Fibroblast of the conjunctiva (primary cell): ENCODE data around the gene FAM168B.
"Not testable (repeated sequence)": the region's sequence is repeated elsewhere in the genome, so short reads cannot be mapped to it uniquely, and the experiment has no call there.

ENCODE experiments used
- DNase-seq: peaks from one replicate; pipeline ENCODE4 v3.0.0-alpha.2; 2010; ENCODE audit warnings: low read depth

The FAM168B gene

GRCh38 chr2:131094463-131095281, 1.4 kb upstream of the FAM168B start:
- DNase-seq: no peak

DNA sequence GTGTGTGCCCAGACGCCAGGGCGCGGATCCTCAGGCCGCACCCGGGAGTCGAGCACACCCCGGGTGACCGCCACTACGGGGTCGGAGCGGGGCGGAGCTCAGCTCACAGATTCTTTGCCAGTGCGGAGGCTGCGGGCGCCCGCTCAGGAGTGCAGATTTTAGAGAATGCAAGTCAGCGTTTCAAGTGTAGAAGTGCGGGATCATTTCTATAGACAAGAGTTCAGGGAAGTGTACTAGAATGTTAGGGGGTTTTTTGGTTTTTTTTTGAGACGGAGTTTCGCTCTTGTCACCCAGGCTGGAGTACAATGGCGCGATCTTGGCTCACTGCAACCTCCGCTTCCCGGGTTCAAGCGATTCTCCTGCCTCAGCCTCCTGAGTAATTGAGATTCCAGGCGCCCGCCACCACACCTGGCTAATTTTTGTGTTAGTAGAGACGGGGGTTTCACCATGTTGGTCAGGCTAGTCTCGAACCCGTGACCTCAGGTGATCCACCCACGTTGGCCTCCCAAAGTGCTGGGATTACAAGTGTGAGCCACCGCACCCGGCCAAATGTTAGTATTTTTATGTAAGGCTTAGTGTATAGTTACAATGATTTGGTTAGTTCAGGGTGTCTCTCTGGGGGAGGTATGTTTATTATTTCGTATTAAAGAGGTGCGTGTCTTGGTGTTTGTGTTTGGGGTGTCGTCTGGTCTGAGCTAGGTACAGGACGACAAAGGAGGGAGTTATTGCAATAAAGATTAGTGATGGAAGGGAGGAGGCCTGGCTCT, 619 bp upstream of the FAM168B start:
- no peak for DNase-seq

DNA sequence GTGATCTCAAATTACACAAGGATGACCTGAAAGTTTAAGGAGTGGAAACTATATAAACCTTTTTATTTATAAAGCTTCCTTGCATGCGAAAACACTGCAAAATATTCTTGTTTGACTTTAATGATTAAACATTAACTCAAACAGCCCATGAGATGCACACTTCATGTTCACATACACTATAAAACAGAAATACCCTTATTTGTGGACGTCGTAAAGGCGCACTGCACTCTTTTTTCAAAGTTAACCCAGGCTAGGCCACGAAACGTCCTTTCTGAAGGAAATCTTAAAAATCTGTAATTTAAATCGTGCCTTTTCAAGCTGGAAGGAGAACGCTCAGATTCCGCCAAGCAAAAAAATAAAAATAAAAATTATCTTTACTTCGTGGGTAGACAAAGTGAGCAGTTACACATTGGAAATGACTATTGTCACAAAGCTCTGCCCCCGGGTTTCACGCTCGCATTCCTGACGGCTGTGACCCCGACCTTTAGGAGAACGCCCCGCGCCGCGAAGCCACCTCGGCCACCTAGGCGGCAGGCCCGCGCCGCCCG, 728 bp downstream of the FAM168B start:
- DNase-seq: no peak

GRCh38 chr2:131085646-131086045, 7.6 kb downstream of the FAM168B start:
- DNase-seq: no peak

DNA sequence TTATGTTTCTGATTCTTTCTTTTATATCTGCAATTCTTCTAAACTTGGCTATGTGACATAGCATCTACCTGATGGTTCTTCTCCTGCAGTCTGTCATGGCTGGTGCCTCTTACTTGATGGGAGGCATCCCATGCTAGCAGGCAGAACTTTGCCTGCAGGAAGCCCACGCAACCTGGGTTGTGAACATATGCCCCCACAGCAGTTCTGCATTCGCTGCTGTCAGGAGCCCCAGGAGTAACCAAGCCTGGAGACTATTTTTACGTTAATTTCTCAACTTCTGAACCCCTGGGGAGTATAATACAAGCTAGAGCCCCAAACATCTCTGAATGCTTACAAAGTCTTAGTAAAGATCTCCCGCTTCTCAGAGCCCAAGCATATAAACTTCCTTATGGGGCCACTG, 12.1 kb downstream of the FAM168B start:
- DNase-seq: no peak

GRCh38 chr2:131079931-131080330, 13.3 kb downstream of the FAM168B start:
- not testable (repeated sequence) for DNase-seq

GRCh38 chr2:131077966-131078365, 15.3 kb downstream of the FAM168B start:
- no peak for DNase-seq

DNA sequence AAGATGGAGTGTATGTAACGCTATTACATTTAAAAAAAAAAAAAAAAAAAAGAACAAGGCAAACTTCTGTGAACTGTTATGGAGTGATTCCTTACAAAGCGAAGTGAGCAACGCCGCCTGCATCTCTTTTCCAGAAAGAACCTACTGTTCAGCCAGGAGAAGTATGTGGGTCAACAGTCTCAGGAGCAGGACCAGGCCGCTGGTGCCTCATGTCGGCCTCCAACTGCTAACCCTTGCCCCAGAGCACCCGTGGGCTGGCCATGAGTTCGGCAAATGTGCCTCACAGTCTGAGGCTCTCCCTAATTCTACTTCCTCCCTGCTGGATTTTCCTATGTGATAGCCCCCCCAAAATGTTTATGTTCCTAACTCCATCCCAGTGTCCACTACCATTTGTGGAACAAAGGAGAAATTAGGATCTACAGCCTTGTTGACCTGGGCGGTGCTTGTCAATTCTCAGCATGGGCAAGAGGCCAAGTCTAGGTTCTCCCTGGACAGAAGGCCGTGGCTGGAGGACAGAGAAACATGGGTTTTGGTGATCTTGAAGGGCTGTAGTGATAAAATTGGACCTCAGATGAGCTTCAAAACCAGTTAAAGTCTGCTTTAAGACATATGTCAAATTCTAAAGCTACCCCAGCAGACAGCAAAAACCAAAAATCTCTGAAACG, 15.9 kb downstream of the FAM168B start:
- DNase-seq: no peak

DNA sequence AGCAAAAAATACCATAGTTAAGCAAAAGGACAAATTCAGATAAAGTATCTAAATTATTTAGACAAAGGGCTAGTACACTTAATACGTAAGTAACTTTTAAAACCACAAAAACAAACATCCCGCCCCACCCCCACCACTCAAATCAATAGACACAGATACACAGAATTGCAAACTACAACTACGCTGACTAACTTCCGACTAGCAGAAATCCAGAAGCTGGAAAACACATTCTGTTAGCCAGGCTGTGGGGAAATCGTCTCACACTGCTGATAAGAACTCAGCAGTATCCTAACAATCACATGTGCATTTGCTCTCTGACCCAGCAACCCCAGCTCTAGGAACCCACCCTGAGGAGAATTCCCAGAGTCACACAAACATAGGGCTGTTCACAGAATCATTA, 16.6 kb downstream of the FAM168B start:
- DNase-seq: no peak

- DNase-seq: not testable (repeated sequence)
These were observed 17.7 kb downstream of the FAM168B start for GRCh38 chr2:131075578-131075977.

- not testable (repeated sequence) for DNase-seq
These were observed 25.1 kb downstream of the FAM168B start for GRCh38 chr2:131068172-131068571.

DNA sequence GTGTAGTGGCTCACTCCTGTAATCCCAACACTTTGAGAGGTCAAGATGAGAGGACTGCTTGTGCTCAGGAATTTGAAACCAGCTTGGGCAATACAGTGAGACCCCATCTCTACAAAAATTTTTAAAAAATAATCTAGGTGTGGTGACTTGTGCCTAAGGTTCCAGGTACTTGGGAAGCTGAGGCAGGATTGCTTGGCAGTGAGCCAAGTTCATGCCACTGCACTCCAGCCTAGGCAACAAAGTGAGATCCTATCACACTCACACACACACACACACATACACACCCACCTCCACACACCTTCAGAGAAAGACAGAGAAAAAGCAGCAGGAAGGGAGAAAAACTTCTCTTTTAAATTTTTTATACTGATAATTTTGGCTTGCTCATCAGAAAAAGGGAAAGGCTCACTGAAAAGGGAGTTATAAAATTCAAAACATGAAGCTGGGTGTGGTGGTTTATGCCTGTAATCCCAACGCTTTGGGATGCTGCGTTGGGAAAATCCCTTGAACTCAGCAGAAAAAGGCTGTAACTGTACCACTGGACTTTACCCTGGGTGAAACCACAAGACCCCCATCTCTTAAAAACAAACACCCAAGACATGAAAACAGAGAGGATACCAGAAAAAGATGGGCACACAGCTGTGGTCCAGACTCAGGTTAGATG, 25.7 kb downstream of the FAM168B start:
- no peak for DNase-seq

DNA sequence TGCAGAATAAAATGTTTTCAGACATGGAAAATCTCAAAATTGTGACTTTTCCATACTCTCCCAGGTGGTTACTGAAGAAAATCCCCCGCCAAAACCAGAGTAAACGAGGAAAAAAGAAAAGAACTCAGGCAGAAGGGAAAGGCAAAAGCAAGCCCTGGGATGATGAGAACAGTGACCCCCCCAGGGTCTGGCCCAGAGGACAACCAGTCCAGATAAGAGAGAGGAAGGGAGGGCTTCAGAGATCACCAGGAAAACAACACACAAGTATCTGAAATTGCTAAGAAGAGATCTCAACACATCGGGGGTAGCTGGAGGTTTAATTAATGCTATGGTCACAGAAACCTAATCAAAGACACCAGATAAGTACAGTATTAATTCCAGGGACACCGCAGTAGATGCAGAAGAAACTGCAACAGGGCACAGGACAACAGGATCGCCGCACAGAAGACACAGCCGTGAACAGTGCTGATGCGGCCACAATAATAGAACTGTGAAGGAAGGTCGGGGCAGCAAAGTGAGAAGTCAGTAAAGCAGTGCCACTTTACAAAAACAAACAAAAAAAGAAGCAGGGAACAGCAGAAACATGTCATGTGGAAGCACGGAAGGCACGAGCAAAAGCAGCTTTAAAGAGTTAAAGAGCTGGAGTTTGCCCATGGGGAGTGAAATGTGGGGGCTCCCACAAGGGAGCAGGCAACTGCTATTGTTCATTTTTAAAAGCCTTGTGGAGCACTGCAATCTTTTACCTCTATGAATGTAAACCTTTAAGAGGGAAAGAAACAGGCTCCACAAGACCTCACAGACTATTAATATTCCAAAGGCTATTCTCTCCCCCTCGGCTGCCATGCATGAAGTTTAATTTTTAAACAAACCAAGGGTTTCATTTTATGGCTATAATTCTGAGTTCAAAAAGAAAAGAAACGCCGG, 28.4 kb downstream of the FAM168B start:
- no peak for DNase-seq

GRCh38 chr2:131063501-131064283, 29.6 kb downstream of the FAM168B start:
- DNase-seq: no peak

GRCh38 chr2:131058920-131059319, 34.3 kb downstream of the FAM168B start:
- DNase-seq: no peak

DNA sequence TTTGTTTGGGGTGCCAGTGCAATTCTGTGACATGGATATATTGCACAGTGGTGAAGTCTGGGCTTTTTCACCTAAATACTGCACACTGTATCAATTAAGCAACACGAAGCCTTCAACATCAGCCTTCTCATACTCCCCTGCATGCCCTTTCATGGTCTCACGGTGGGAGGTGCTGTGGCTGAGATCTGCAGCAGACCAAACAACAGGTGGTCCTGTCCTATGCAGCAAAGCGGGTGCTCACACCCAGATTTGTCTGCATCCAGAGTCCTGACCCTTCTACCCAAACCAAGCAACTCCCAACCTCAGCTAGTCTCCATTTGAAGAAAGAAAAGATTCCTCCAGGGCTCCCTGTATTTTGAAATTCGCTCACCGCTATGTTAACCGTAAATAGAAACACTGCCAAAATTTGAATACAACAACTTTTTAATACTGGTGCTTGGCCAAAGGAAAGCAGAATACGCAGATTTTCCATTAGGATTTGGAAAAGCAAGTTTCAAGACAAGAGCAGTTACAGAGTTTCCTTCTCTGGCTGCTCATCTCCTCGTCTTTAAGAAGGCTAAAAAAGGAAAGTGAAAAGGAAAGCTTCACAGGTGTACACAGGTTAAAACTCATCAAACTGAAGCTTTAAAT, 34.9 kb downstream of the FAM168B start:
- DNase-seq: no peak

DNA sequence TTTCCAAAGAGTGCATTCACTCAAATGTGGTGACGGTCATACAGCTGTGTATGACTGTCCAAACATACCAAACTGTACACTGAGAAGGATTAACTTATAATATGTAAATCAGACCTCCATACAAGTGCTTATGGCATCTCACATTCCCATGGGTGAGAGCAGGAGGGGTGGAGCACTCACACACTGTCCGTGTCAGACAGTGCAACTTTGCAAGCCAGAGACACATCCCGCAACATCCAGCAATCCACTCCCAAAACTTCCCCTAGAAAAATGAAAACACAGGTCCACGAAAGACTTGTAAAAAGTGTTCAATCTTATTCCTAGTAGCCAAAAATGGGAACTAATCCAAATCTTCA, 36.4 kb downstream of the FAM168B start:
- DNase-seq: no peak

- DNase-seq: no peak
These were observed 36.9 kb downstream of the FAM168B start for GRCh38 chr2:131056204-131056931.
